ENCODE measurements around the gene CEMIP. TPM values are rescaled to one million over a fixed set of nuclear protein-coding genes. Genes with fewer than 3 reads are reported as not detected.
A peak's percentile ranks its signal among the peaks of the same experiment; 100 is the strongest.

CEMIP gene
- total and polyA plus RNA-seq, 2 of the 4 experiments (the other 2 are of a cell fraction) = 63.8 to 78.0 TPM

DNA sequence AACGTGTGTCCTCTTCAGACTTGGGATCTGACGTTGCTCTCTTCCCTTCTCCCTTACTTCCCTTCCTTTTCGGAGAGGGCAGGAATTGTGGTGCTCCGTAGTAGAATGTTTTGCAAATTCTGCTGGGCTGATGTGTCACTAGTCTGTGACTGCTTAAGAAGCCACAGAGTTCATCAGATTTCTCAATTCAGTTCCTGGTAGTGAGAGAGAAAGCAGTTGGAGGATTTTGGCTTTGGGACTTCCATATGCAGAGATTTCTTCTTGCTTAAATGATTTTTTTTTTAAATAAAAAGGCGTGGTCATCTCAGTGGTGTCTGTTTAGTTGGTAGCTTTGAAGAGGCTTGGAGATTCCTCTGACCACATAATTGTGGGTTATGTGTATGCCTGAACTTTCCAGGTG lies 10.1 kb downstream of the CEMIP start:
- Histone ChIP-seq H3K56ac (ENCODE audit: extremely low read depth, insufficient read depth, low read length) (peak overlapping the region; percentile 73; the same call in 1 of the 2 replicates), H3K4me1 (ENCODE audit: control insufficient read depth, insufficient read depth, low read length) (peaks cover 20% of the 10 kb centered on the region), H3K9me1 (ENCODE audit: insufficient read depth, low read length) (peaks cover 14% of the 10 kb centered on the region), H2AK9ac (replicated peaks; ENCODE audit: low read depth, low read length, poor library complexity) (peak overlapping the region; percentile 49), H2AFZ (replicated peaks; ENCODE audit: low read length, poor library complexity) (peak overlapping the region; percentile 80), H3K27ac (ENCODE audit: insufficient read depth, low read length) (peak overlapping the region; percentile 89), H3K23ac (ENCODE audit: low read depth, low read length) (peak overlapping the region; percentile 85; the same call in 1 of the 2 replicates), H2BK20ac (ENCODE audit: low read depth, low read length) (peak overlapping the region; percentile 94), H3K9me3 (ENCODE audit: control insufficient read depth, insufficient read depth, low read length) (no peaks in the 10 kb centered on the region), H3K27me3 (ENCODE audit: control insufficient read depth, insufficient read depth, low read length) (no peaks in the 10 kb centered on the region), H3K79me1 (ENCODE audit: low read depth in 1 of 2, low read length in 2 of 2) (peaks cover 9 to 39% of the 10 kb centered on the region in 2 experiments; a peak in 3 of 4 replicates), H3K4me2 (ENCODE audit: low read depth, low read length) (peak overlapping the region; percentile 72), H4K8ac (ENCODE audit: low read depth in 2 of 2, low read length in 2 of 2) (peak overlapping the region in 1 of 2 experiments; percentile 83; a peak in 3 of 4 replicates), H4K91ac (ENCODE audit: insufficient read depth, low read depth, low read length) (peak overlapping the region; percentile 82), H3K4me3 (ENCODE audit: insufficient read depth, low read depth, low read length) (no peak overlapping the region), H4K20me1 (ENCODE audit: insufficient read depth, low read length) (peaks cover 65% of the 10 kb centered on the region), H2BK120ac (ENCODE audit: low read depth, low read length) (peak overlapping the region; percentile 92), H3K14ac (replicated peaks; ENCODE audit: low read depth, low read length) (peak overlapping the region; percentile 95), H2BK15ac (ENCODE audit: low read depth, low read length) (peak overlapping the region; percentile 59; the same call in 2 of the 3 replicates), H2AK5ac (ENCODE audit: low read depth, low read length) (peak overlapping the region; percentile 29; the same call in 1 of the 2 replicates), H2BK5ac (ENCODE audit: low read depth, low read length, poor library complexity, severe bottlenecking) (peak overlapping the region; percentile 85), H3K18ac (ENCODE audit: low read depth, low read length) (peak overlapping the region; percentile 73), H3K9ac (ENCODE audit: low read depth, low read length) (peak overlapping the region; percentile 27; the same call in 1 of the 2 replicates), H3K4ac (ENCODE audit: low read depth, low read length) (peak overlapping the region; percentile 95), H3K36me3 (ENCODE audit: control insufficient read depth, insufficient read depth, low read length) (peaks cover 66% of the 10 kb centered on the region), H4K5ac (ENCODE audit: low read depth, low read length) (peak overlapping the region; percentile 11)
- ATAC-seq (ENCODE audit: low read depth) = peak; percentile 18
- DNase-seq = peak; percentile 78
- BruUV-seq (replicated peaks) = no TSS peak
- POLR2A ChIA-PET (ENCODE audit: unreplicated experiment) = no interaction called here
- no CpG with 5 or more reads among the region's 5 CpGs for WGBS, 2 experiments (ENCODE audit: extremely low coverage in 2 of 2, insufficient read length in 1 of 2)
- TF ChIP-seq RFX5 (IDR thresholded peaks at IDR 0.05; ENCODE audit: low read depth, low read length) (no peak), SMC3 (IDR thresholded peaks at IDR 0.05; ENCODE audit: low read depth, low read length) (0 out of 2 replicates have a peak, but pooled peaks have one; percentile 0), POLR2A (IDR thresholded peaks at IDR 0.05; ENCODE audit: low read depth, low read length) (no peak), CEBPB (IDR thresholded peaks at IDR 0.05; ENCODE audit: low read depth, low read length) (peak; percentile 81), RCOR1 (IDR thresholded peaks at IDR 0.05; ENCODE audit: insufficient replicate concordance, low read length) (no peak), MXI1 (IDR thresholded peaks at IDR 0.05; ENCODE audit: borderline replicate concordance, low read depth, low read length) (no peak), NFE2L2 (IDR thresholded peaks at IDR 0.05; ENCODE audit: low read depth, low read length) (no peak)
- intact Hi-C loops (cut with micrococcal nuclease) (no loop called here), dilution Hi-C loops (cut with HindIII; ENCODE audit: low sequenced_read_pairs, unreplicated experiment) (no loop called here), in situ Hi-C loops (cut with MboI; ENCODE audit: low sequenced_read_pairs) (no loop called here)
- CTCF ChIA-PET = interaction anchor here (0.5 to 1.6 kb wide), 5 partner anchors 10 to 1442 kb away, joined by 3 read pairs; partner anchors contain the start of gene CEMIP

Measured in IMR-90 (cell line).